GM12878 (cell line): ENCODE data around the gene FLAD1. TPM values are rescaled to one million over a fixed set of nuclear protein-coding genes. Genes with fewer than 3 reads are reported as not detected.

Source experiments
- ATAC-seq: fragments of 200-7000 bp; cut with Tn5 transposase; 3 replicates; pipeline ENCODE4 v1.9.1; 2020; ENCODE audit warnings: mild to moderate bottlenecking, moderate library complexity
- BruUV-seq: library from RNA; stranded (reverse); fragments of 400-500 nt; replicated peaks from 2 replicates; lab custom pipeline; 2021; lab: Mats Ljungman, UMichigan
- CTCF ChIA-PET: fragments of 300-600 bp; sonication (Branson Sonifier 250); formaldehyde crosslinking; extraction: SDS; loops from one replicate; lab custom pipeline; 2021; ENCODE audit warnings: inconsistent platforms; lab: Yijun Ruan, JAX
- POLR2A ChIA-PET: fragments of 350-600 bp; formaldehyde crosslinking; extraction: SDS; loops from one replicate; lab custom pipeline; 2021; ENCODE audit warnings: inconsistent platforms; lab: Charles Lee
- RAD21 ChIA-PET: fragments of 300-600 bp; sonication (Branson Sonifier 250); formaldehyde crosslinking; loops from one replicate; lab custom pipeline; 2023; ENCODE audit warnings: antibody characterized with exemption; ENCODE audit not compliant: unreplicated experiment; lab: Charles Lee
- SMC1A ChIA-PET: fragments of 300-600 bp; sonication (Branson Sonifier 250); formaldehyde crosslinking; loops from one replicate; lab custom pipeline; 2023; ENCODE audit not compliant: unreplicated experiment, uncharacterized antibody; lab: Charles Lee
- DNase-seq: peaks from one replicate; pipeline ENCODE4 v3.0.0-alpha.2; 2011; ENCODE audit warnings: low read depth, low spot score
- FAIRE-seq: peaks from 3 replicates; lab custom pipeline; 2011; peaks lifted over from hg19 to GRCh38; lab: Jason Lieb, UNC
- H2AFZ ChIP-seq: 2 replicates; pipeline ENCODE4 v1.6.0; 2011; ENCODE audit warnings: low read depth, low read length, control low read depth; ENCODE audit not compliant: control insufficient read depth
- H3K27ac ChIP-seq: 2 replicates; pipeline ENCODE4 v1.5.1; 2011; ENCODE audit warnings: control low read depth; ENCODE audit not compliant: control insufficient read depth, insufficient read depth
- H3K27me3 ChIP-seq, 2 experiments: replicated peaks in 1 of 2; 2 replicates each; pipeline versions ENCODE4 v1.6.0 to v1.6.1; 2011; ENCODE audit warnings: low read length in 1 of 2; ENCODE audit not compliant: control insufficient read depth in 2 of 2, insufficient read depth in 2 of 2
- H3K36me3 ChIP-seq, 2 experiments: 2 replicates each; pipeline ENCODE4 v1.5.1; 2011; ENCODE audit warnings: low read length in 1 of 2; ENCODE audit not compliant: control insufficient read depth in 2 of 2, insufficient read depth in 2 of 2
- H3K4me1 ChIP-seq: 2 replicates; pipeline ENCODE4 v1.6.1; 2011; ENCODE audit warnings: mild to moderate bottlenecking, low read length, moderate library complexity, mixed read lengths; ENCODE audit not compliant: control insufficient read depth, insufficient read depth
- H3K4me2 ChIP-seq: 2 replicates; pipeline ENCODE4 v1.6.0; 2011; ENCODE audit warnings: control low read depth; ENCODE audit not compliant: control insufficient read depth, insufficient read depth
- H3K4me3 ChIP-seq: fragments of 200-600 bp; sonication (generic); 2 replicates; pipeline ENCODE4 v1.5.1; 2016
- H3K79me2 ChIP-seq: 2 replicates; pipeline ENCODE4 v1.6.0; 2011; ENCODE audit warnings: low read length; ENCODE audit not compliant: control insufficient read depth, insufficient read depth
- H3K9ac ChIP-seq: 2 replicates; pipeline ENCODE4 v1.8.0; 2011; ENCODE audit warnings: low read length, control low read depth, mixed read lengths; ENCODE audit not compliant: control insufficient read depth, insufficient read depth
- H3K9me3 ChIP-seq: replicated peaks from 3 replicates; pipeline ENCODE4 v1.5.1; 2011; ENCODE audit warnings: mild to moderate bottlenecking, low read length; ENCODE audit not compliant: control insufficient read depth, insufficient read depth
- H4K20me1 ChIP-seq: 2 replicates; pipeline ENCODE4 v1.6.0; 2011; ENCODE audit not compliant: control insufficient read depth, insufficient read depth
- BCLAF1 ChIP-seq: fragments of 450-650 bp; IDR thresholded peaks from 2 replicates; pipeline ENCODE4 v1.6.1; 2017; ENCODE audit warnings: antibody characterized with exemption, mild to moderate bottlenecking, moderate library complexity
- CREM ChIP-seq: IDR thresholded peaks from 2 replicates; pipeline ENCODE4 v1.6.1; 2014; ENCODE audit warnings: antibody characterized with exemption, low read depth
- MTA2 ChIP-seq: fragments of 450-650 bp; IDR thresholded peaks from 2 replicates; pipeline ENCODE4 v1.6.1; 2016; ENCODE audit warnings: low read depth, mild to moderate bottlenecking, moderate library complexity
- RCOR1 ChIP-seq: conservative IDR thresholded peaks from 2 replicates; pipeline ENCODE4 v1.6.1; 2012; ENCODE audit warnings: low read depth, low read length, improper control_type of control experiment
- WGBS: methylation state at CpG from one replicate; pipeline ENCODE4 v1.1.6; 2016; ENCODE audit warnings: low lambda C conversion rate; ENCODE audit not compliant: insufficient replicate concordance, insufficient coverage; ENCODE audit errors: missing lambda C conversion rate; 5-methylcytosine and 5-hydroxymethylcytosine counted together
- in situ Hi-C: fragments of 300-500 bp; cut with MboI; formaldehyde crosslinking; loops from 9 replicates; pipeline ENCODE4 v1.14.3; 2018; ENCODE audit warnings: mixed read lengths
- intact Hi-C: fragments of 100-400 bp; cut with micrococcal nuclease; formaldehyde crosslinking; loops from one replicate; pipeline ENCODE4 v1.14.2; 2022; ENCODE audit not compliant: unreplicated experiment
- polyA plus RNA-seq, 11 experiments: library from polyadenylated mRNA; depleted of rRNA in 4 of 11; unstranded in 6 of 11; stranded (reverse) in 5 of 11; fragments of >200 nt; fragmentation: Nextera tagmentation in 4 of 11; fragmentation: Illumina TruSeq in 1 of 11; extraction: Ambion mirVana in 4 of 11; extraction: Trizol in 1 of 11; gene quantifications; 1 replicate in 1 of 11; 2 replicates in 10 of 11; pipeline versions ENCODE4 v1.2.1 to v1.2.3, GENCODE V29; 2011 to 2016; ENCODE audit warnings: inconsistent platforms in 2 of 11, missing spikeins in 2 of 11, low read depth in 1 of 11
- total RNA-seq, 4 experiments: library from RNA; depleted of rRNA in 3 of 4; stranded (reverse); fragments of >200 nt in 3 of 4; fragmentation: Illumina TruSeq in 1 of 4; extraction: Trizol in 1 of 4; gene quantifications; 2 replicates each; pipeline versions ENCODE4 v1.2.1 to v1.2.3, GENCODE V29; 2013 to 2021
- TF ChIP-seq, protein P1 (sequence below): IDR thresholded peaks from 2 replicates; pipeline ENCODE4 v1.6.1; 2011; ENCODE audit warnings: mild to moderate bottlenecking, low read depth, low read length, moderate library complexity; ENCODE audit not compliant: insufficient replicate concordance

The FLAD1 gene
- total and polyA plus RNA-seq, 10 of the 15 experiments (the other 5 are each of a cell fraction or from before 2014, with no cell fraction given), result 22.9 to 93.4 (median 56.6) TPM

DNA sequence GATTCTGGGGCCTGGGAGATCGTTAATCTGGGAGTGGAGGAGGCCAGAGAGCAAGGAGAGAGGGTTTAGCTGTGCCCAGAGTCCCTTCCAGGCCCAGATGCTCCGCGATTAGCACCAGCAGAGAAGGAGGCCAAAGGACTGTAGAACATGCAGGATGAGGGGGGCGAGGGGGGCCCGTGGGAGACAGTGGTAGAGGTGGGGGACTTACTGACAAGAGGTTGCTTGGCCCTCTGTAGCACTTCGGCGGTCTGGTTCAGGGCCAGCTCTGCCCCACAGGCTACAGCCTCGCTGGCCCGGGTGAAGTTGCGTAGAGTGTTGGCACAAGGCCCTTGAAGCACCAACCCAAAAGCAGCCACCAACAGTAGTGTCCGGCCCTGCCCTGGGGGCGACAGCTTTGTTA, 49.7 kb downstream of the FLAD1 start (continued):
- TF ChIP-seq, protein P1, sequence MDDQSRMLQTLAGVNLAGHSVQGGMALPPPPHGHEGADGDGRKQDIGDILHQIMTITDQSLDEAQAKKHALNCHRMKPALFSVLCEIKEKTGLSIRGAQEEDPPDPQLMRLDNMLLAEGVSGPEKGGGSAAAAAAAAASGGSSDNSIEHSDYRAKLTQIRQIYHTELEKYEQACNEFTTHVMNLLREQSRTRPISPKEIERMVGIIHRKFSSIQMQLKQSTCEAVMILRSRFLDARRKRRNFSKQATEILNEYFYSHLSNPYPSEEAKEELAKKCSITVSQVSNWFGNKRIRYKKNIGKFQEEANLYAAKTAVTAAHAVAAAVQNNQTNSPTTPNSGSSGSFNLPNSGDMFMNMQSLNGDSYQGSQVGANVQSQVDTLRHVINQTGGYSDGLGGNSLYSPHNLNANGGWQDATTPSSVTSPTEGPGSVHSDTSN, result no peak
- TF ChIP-seq CREM (no peak), MTA2 (no peak)
- TF ChIP-seq, all 136 proteins: peak for 0

GRCh38 chr1:155033524-155033923, 50.4 kb downstream of the FLAD1 start, which contains the start of the genes DCST1 and DCST2:
TSS of gene DCST1 (plus strand) at chr1:155033824. CDS start at chr1:155034037, 213 bp downstream.
TSS of gene DCST2 (minus strand) at chr1:155033781. CDS start at chr1:155033701, 80 bp downstream.
- CTCF ChIA-PET, result no interaction called here
- H3K4me1 ChIP-seq, result no peaks in the 10 kb centered on the region
- H3K27me3 ChIP-seq, result peaks cover 2 to 5% of the 10 kb centered on the region in 2 experiments; a peak in 1 of 4 replicates
- no peak for TF ChIP-seq BCLAF1
- no peak for TF ChIP-seq RCOR1
- DNase-seq (no peak), ATAC-seq (no peak), FAIRE-seq (no peak)
- RAD21 ChIA-PET, result no interaction called here
- POLR2A ChIA-PET, result interaction anchor here (1.3 kb wide), 1 partner anchor 50 kb away, joined by 4 read pairs; the partner anchor contains the start of gene FLAD1
- SMC1A ChIA-PET, result no interaction called here
- in situ Hi-C loops (no loop called here), intact Hi-C loops (no loop called here)
- H3K27ac ChIP-seq, result no peak within 1 kb of the TSS
- no peak within 1 kb of the TSS for H2AFZ ChIP-seq
- H3K79me2 ChIP-seq, result no peaks in the 10 kb centered on the region
- H3K36me3 ChIP-seq, result no peaks in the 10 kb centered on the region
- WGBS, result 69% methylated on average over 9 of the region's 9 CpGs
- no TSS peak for BruUV-seq
- no peaks in the 10 kb centered on the region for H4K20me1 ChIP-seq
- H3K9ac ChIP-seq, result no peak within 1 kb of the TSS
- H3K4me3 ChIP-seq, result no peak within 1 kb of the TSS
- no peaks in the 10 kb centered on the region for H3K9me3 ChIP-seq
- H3K4me2 ChIP-seq, result no peak within 1 kb of the TSS
